Right lung (tissue), 10 donors: ENCODE results near the gene NAA40. TPM values are rescaled to one million over a fixed set of nuclear protein-coding genes. Genes with fewer than 3 reads are reported as not detected.
A peak's percentile ranks its signal among the peaks of the same experiment; 100 is the strongest.

ENCODE experiments used
- DNase-seq, 2 donors: peaks; one replicate each; pipeline ENCODE4 v3.0.0-alpha.2; 2013
- long read RNA-seq, 8 donors: transcript quantifications; one replicate each; lab custom pipeline, GENCODE V29; 2026
- polyA plus RNA-seq, 5 donors: library from polyadenylated mRNA; unstranded; fragments of 120-200 nt; gene quantifications; one replicate each; pipeline versions ENCODE4 v1.2.1 to v1.2.3, GENCODE V29; 2013; ENCODE audit warnings: inconsistent platforms in 1 of 5, low replicate concordance in 1 of 5; ENCODE audit not compliant: insufficient read length in 5 of 5, insufficient read depth in 1 of 5

Gene NAA40
- 10 to 100 TPM; 24.8 to 31.1 (median 28.0) TPM for polyA plus RNA-seq
- long read RNA-seq, donor 1, full-length matches to known transcripts: 9 of 9 reads
- long read RNA-seq, donor 1, partial matches to known transcripts: 0 of 9 reads
- long read RNA-seq, donor 1, other reads (novel, unspliced or antisense): 0 of 9 reads
- long read RNA-seq, donor 2, partial matches to known transcripts: 0 of 4 reads
- long read RNA-seq, donor 2, other reads (novel, unspliced or antisense): 0 of 4 reads
- long read RNA-seq, donor 3, partial matches to known transcripts: 0 of 4 reads
- long read RNA-seq, donor 3, other reads (novel, unspliced or antisense): 0 of 4 reads
- long read RNA-seq, donor 4, partial matches to known transcripts: 0 of 2 reads
- long read RNA-seq, donor 4, other reads (novel, unspliced or antisense): 0 of 2 reads
- long read RNA-seq, donor 5, full-length matches to known transcripts: 7 of 13 reads
- long read RNA-seq, donor 5, partial matches to known transcripts: 6 of 13 reads
- long read RNA-seq, donor 5, other reads (novel, unspliced or antisense): 0 of 13 reads
- long read RNA-seq, donor 6, full-length matches to known transcripts: 10 of 10 reads
- long read RNA-seq, donor 6, partial matches to known transcripts: 0 of 10 reads
- long read RNA-seq, donor 6, other reads (novel, unspliced or antisense): 0 of 10 reads
- long read RNA-seq, donor 7, full-length matches to known transcripts: 8 of 20 reads
- long read RNA-seq, donor 7, partial matches to known transcripts: 12 of 20 reads
- long read RNA-seq, donor 7, other reads (novel, unspliced or antisense): 0 of 20 reads
- long read RNA-seq, donor 8, partial matches to known transcripts: 0 of 4 reads
- long read RNA-seq, donor 8, other reads (novel, unspliced or antisense): 0 of 4 reads

DNA sequence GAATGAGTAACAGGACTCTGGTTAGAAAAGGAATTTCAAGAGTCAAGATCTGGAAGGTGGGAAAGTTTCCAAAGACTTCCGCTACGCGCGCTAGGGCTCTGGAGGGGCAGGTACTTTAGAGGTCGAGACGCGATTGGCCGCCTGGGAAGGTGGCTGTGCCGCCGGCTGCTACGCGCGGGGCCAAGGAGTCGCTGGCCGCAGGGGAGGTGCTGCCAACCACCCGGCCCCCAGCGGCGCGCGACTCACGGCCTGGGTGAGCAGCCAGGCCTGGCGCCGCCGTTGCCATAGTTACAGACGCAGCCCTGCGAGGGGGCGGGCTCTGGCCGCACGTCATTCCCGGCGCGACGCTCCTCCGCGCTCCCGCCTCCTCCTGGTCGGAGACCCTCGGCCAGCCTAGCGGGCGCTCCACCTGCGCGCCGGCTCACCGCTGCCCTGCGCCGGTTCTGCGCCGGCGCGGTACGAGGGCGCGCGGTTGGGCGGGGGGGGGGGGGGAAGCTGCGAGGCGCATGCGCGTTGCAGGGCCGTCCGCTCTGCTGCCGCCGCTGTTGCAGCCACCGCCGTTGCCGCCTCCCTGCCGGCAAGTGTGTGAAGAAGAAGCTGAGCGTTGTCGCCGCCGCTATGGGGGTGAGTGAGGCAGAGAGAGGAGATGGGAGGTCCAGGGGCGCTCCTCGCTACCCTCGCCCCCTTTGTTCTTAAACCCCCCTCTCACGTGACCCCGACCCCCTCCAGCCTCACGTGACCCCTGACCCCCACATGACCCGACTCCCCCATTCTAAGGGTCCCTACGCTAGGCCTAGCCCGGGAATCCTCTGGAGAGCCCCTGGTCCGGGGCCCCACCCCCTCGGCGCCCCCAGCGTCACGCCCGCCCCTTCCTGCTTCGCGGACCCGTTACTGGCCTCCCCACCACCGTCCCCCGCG lies at the start of gene NAA40:
Gene NAA40 (plus strand): TSS at position 524 of the 918 bp plus-strand sequence. CDS start 95 bp downstream, at position 619.
- DNase-seq: peak; percentile 96

DNA sequence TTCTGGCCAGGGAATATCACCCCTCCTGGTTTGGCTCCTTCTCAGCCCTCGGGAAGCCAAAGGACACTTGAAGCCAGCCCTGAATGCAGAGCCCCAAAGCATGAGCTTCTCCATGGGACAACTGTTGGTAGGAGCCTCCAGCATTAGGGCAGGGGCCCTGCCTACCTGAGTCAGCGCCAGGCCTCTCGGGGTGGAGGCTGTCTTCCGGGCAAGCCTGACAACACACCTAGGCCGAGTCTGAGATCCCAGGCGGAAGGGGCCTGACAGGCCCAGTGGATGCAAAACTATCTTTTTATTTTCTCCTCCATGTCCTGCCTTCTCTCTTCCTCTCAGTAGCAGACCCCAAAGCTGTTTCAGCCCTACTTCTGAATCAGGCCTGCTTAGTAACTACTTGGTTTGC lies 49.5 kb upstream of the NAA40 start:
- no peak for DNase-seq

DNA sequence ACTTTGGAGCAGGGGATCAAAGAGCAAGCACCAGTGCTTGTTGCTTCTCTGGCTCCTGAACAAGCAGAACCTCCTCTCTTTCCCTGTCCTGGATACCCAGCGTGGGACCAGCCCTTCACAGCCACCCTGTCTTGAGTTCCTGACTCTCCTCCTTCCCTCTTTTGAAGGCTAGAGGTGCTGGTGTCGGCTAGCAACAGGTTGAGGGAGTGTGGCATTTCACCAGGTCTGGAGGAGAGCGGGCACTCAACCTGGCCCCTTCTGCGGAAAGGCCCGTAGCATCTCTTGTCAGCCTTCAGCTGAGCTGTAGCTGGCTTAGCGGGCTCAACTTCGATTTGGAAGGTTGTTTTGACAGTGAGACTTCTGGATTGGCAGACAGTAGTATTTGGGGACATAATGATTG lies 48.4 kb upstream of the NAA40 start:
- DNase-seq: no peak

DNA sequence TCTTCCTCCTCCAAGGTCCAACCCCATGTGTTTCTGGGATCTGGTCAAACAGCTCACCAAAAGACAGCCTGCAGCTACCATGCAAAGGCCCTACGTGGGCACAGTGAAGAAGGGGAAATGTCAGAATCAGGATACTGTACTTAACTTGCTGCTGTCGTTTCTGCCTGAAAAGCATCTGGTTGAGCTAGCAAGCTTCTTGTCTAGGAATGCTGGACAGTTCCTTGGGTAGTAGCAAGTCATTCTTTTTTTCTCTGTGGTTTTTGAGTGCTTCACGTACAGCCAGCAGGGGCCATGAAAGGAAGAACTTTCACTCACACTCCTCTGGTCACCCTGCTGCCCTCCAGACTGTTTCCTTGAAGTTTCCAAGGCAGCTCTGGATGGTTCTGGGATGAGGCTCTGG lies 46.6 kb upstream of the NAA40 start:
- DNase-seq: no peak

DNA sequence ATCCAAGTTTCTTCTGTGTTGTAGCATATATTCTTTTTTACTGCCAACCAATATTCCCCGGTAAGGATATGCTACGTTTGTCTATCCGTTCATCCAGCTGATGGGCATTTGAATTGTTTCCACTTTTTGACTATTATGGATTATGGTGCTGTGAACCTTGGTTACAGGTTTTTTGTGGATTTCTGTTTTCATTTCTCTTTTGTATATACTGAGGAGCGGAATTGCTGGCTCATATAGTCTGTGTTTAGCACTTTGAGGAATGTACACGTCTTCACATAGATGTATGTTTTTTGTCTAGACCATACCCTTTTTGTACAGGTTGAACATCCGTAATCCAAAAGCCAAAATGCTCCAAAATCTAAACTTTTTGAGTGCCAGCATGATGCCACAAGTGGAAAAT lies 45.4 kb upstream of the NAA40 start:
- DNase-seq: no peak

DNA sequence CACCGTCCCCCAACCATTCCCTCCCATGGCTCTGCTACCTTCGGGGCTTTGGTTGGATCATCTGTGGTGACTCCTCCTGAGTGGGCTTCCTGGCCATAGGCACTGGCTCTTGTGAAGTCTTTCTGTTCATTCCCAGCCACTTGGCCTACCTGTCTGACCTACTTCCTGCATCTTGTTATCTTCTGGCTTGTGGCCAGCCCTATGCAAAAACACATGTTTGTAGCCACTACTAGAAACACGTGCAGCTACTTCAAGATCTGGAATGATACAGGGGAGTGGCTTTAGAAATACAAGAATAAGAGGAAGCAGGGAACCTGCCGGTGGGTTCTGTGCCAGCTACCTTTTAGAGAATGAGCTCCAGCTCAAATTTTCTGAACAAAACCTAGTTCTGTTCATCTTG lies 42.7 kb upstream of the NAA40 start:
- peak in 1 of 2 donors; percentile 28 for DNase-seq

DNA sequence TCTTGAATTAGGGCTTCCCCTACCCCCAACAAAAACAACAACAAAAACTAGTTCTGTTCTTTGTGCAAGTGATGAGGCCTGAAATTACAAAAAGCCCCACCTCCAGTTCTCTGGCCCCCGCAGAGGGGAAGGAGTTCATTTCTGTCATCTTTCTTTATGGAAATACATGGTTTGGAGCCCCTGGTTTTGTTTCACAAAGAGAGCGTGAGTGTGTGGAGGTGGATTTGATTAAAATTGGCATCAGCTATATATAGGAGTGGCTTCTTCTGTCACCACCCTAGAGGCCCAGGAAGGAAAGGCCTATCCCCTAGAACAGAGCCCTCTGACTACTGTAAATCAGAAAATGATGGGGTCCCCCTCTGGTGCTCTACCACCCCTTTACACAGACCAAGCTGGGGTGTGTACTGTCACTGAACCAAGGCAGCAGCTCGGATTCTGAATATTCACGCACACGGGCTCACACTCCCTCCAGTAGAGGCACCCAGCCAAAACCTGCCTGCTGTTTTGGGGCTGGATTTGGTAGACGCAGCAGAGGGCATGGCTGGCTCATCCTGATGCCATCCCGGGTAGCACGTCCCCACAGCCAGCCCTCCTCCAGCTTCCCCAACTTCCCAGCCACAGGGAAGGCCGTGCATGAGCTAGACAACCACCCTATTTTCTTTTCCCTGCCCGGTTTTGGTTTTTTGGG lies 41.2 kb upstream of the NAA40 start:
- DNase-seq: no peak

DNA sequence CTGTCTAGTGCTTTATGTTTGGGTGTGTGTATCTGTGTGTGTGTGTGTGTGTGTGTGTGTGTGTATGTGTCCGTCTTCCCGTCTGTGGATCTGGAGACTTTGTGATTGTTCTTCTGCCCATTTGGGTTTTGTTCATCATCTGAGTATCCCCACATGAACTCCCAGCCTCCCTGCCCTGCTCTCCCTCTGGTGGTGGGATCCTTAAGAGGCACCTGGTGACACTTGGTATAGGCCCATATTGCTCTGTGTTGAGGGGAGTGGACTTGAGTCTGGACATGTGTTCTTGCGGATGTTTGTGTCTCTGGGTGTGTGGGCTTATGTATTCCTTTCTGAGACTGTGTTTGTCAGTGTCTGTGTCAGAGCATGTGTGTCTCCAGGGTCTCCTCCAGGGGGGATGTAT lies 37.1 kb upstream of the NAA40 start:
- no peak for DNase-seq

DNA sequence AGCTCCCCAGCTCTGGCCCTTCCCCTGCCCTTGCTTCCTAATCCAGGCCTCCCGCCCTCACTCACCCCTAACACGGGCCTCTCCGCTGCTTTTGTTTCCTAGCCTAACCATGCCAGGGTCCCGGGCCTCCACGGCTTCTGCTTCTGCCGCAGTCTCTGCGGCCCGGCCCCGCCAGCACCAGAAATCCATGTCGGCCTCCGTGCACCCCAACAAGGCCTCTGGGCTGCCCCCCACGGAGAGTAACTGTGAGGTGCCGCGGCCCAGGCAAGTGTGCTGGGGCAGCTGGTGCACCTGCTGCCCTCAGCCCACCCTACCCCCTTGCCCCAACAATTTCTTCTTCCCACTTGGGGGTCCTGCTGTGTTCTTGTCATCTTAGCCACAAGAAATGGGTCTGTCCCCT lies 34.9 kb upstream of the NAA40 start:
- DNase-seq: no peak

DNA sequence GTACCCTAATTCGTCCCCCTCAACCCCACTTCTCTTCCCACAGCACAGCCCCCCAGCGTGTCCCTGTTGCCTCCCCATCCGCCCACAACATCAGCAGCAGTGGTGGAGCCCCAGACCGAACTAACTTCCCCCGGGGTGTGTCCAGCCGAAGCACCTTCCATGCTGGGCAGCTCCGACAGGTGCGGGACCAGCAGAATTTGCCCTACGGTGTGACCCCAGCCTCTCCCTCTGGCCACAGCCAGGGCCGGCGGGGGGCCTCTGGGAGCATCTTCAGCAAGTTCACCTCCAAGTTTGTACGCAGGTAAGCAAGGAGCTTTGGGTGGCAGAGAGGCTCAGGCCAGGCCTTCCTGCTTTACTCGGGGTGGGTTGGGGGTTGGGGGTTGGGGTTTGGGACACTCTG lies 34.1 kb upstream of the NAA40 start:
- no peak for DNase-seq

DNA sequence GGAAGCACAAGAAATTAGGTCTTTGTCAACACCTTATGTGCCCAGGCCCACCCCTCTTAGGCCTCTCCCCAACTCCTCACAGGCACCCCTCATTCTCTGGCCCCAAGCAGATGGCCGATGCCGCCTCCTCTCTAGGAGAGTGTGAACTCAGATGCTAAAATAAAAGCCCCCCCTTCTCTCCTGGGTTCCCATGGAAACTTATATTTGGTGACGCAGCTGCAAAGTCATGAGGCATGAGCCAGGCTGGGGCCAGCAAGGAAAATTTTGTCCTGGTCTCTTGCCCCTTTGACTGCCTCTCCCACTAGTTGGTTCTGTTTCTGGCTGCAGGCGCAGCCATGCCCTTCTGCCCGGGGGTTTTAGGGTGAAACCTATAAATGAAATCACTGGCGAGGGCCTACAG lies 33.6 kb upstream of the NAA40 start:
- DNase-seq: no peak

DNA sequence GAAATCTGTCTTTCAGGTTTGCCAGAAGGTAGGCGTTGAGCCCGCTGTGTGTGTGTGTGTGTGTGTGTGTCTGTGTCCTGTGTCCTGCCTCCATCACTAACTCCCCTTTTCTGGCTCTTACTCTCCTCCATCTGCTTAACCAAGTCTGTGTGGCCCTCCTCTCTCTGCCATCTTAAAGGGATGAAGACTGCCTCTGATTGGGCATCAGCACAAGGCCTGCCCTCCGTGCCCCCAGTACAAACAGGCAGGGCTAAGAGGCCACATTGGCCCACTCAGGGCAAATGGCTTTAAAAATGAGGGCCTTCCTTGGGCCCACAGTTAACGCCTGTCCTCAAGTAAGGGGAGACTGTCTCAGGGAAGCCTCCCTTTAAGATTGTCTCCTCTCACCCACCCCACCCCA lies 32.7 kb upstream of the NAA40 start:
- DNase-seq: no peak

DNA sequence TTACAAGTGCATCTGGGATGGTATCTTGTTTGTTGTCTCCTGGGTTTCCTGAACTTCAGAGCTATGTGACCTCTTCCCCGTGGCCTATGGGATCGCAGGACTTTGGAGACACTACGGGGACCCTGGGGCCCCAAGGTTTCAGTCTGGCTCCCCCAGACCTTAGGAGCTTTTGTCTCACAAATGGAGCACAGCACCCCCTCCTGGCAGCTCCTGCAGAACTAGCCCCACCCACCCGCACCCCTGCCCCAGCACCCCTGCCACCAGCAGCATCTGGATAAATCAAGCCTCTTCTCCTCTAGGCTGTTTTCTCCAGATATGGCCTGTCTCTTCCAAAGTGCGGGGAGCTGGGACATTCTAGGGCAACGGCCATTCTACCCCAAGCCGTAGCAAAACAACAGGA lies 32.2 kb upstream of the NAA40 start:
- DNase-seq: no peak

DNA sequence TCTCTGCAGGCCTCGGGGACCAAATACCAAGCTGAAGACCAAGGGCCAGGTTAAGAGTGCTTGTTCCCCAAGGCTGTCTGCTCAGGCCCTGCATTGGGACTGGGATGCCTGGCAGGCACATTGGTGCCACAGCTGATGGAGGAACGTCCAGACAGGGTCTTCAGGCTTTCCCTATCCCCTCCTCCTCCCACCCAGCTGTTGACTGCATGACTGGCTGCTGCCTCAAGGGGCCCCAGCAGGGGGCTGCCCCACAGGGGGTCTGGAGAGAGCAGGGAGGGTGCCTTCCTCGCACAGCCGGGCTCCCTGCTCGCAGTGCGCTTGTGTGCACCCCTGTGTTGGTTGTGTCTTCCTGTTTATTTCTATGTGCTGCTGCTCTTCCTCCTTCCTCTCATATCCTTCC lies 31.7 kb upstream of the NAA40 start:
- no peak for DNase-seq

DNA sequence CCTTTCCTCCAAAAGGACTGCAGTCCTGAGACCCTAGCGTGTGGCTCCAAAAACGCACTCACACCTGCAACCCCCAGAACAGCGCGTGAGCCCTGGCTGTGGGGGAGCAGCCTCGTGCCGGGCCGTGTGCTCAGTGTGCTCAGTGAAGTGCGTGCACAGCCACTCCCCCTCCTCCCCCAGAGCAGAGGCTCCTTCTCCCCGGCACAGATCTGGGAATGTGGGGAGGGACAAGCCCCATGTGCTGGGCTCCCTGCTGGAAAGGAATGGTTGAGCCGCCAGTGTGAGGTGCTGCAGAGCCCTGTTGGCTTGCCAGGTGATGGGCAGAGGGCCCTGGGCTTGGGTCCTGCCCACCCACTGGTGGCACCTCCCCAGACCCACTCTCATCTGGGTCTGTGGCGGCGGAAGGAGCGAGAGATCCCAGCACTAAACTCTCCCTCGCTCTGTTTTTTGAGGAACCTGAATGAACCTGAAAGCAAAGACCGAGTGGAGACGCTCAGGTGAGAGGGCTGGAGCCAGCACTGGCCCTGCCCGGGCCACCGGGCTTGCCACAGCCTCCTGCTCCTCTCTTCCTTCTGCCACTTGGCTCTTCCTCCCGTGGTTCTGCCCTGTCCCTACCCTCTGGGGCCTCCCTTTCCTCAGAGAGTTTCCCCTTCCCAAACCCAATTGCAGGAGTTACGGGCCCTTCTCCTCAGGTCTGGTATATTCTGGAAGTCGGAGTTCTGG lies 30.8 kb upstream of the NAA40 start:
- no peak for DNase-seq

DNA sequence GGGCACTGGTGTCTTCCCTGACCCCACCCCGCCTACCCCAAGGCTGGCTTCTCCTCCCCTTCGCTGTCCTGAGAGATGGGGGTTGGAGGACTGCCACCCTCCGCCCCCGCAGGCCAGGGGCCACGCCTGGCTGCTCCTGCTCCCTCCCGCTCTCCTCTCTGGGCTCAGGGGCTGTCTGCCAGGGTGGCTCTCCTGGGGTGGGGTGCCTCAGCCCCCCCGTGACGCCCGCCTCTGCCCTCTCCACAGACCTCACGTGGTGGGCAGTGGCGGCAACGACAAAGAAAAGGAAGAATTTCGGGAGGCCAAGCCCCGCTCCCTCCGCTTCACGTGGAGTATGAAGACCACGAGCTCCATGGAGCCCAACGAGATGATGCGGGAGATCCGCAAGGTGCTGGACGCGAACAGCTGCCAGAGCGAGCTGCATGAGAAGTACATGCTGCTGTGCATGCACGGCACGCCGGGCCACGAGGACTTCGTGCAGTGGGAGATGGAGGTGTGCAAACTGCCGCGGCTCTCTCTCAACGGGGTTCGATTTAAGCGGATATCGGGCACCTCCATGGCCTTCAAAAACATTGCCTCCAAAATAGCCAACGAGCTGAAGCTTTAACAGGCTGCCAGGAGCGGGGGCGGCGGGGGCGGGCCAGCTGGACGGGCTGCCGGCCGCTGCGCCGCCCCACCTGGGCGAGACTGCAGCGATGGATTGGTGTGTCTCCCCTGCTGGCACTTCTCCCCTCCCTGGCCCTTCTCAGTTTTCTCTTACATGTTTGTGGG lies 30.0 kb upstream of the NAA40 start:
- no peak for DNase-seq

DNA sequence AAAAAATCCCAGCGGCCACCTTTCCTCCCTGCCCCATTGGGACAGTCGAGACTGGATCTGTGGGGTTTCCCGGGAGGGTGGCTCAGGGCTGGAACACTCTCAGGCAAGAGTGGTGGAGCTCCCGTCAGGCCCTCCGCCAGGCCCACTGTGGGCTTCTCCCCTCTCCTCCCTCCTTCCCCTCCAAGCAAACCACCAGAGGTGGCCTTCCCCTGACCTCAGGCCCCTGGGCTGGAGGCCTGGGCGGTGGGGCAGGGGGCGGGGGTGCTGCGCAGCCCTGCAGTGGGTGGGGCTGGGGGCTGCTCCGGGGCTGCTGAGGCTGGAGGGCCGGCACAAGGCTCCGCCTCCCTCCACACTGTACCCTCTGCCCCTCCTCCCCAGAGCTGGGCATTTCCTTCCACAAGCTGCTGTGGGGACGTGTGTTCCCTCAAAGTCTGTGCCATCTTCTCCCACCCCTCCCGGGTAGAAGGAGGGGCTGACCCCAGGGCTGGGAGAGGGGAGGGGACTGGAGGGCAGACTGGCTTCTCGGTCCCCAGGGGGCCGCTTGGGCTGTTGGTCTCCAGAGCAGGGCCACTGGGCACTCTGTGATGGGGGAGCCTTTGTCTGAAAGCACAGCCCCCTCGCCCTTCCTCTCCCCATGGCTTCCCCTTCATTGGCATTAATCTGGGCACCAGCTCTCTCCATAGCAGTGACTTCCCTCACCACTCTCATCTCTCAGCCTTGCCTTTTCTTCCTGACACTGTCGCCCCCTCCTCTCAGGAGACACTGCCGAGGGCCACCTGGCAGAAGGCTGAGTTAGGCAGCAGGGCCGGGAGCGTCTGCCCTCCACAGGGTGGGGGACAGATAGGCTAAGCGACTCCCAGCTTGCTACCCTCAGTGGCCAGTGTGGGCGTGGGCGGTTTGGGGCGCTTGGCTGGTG lies 29.0 kb upstream of the NAA40 start:
- no peak for DNase-seq

DNA sequence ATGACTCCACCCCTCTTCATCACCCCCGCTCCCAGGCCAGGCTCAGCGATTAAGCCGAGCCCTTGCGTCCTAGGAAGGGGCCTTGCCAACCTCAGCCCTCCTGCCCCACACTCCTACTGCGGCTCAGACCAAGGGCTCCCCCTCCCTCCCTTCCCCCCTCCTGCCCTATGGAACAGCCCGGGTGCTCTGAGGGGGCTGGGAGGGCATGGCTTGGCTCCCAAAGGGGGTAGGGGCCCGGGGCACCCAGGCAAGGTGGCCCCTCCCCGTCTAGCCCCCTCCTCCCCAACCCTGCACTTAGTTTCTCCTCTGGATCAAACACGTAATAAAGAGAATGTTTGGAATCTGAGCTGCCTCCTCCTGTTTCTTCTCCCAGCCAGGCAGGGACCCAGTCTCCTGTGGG lies 28.1 kb upstream of the NAA40 start:
- DNase-seq: no peak

DNA sequence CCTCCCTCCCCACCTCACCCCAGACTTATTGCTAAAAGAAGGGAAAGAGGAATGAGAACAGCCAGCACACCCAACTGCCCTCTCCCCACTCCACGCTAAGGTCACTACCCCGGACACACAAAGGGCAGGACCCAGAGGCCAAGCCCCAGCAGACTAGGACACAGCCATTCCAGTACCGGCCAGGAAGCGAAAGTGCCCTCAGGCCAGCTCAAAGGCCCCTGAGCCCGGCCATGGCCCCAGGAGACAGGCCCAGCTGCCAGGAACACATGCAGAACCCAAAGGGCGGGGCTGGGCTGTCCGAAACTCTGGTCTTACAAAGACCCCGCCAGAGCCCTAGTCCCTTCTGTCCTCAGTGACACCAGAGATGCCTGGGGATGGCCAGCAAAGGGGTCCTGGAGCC lies 27.4 kb upstream of the NAA40 start:
- DNase-seq: no peak
